ENCODE measurements around the gene NCAPH2. TPM values are rescaled to one million over a fixed set of nuclear protein-coding genes. Genes with fewer than 3 reads are reported as not detected.
"Not testable (repeated sequence)": the region's sequence is repeated elsewhere in the genome, so short reads cannot be mapped to it uniquely, and the experiment has no call there.

NCAPH2 gene
- total RNA-seq, 3 donors from 2014 or later (not counting 1 experiment from before 2014, with no cell fraction given), result 94.5 to 106 (median 104) TPM

GRCh38 chr22:50519151-50519550 is 11.1 kb downstream of the NCAPH2 start:
- Histone ChIP-seq H3K27me3 (ENCODE audit: control insufficient read depth, insufficient read depth, low read length) (no peaks in the 10 kb centered on the region), H3K4me1 (ENCODE audit: control insufficient read depth, insufficient read depth, low read length) (peaks cover 2% of the 10 kb centered on the region), H3K9me3 (ENCODE audit: control insufficient read depth, insufficient read depth, low read length) (no peaks in the 10 kb centered on the region), H3K27ac (ENCODE audit: low read length) (no peak overlapping the region), H3K4me3 (ENCODE audit: low read length) (no peak overlapping the region), H3K36me3 (ENCODE audit: control insufficient read depth, insufficient read depth, low read length) (peaks cover 54% of the 10 kb centered on the region)
- no peaks in the 10 kb centered on the region for H3K27me3 Mint-ChIP-seq (ENCODE audit: low read depth in 2 of 2)
- H3K4me3 Mint-ChIP-seq, result no peak overlapping the region
- H3K9me3 Mint-ChIP-seq, result no peaks in the 10 kb centered on the region
- whole genome bisulfite sequencing (ENCODE audit: insufficient coverage), result 98% methylated on average over 8 of the region's 8 CpGs
- ATAC-seq, result no peak
- no peaks in the 10 kb centered on the region for H3K36me3 Mint-ChIP-seq
- H3K4me1 Mint-ChIP-seq, result peaks cover 9 to 15% of the 10 kb centered on the region in 2 donors
- TF ChIP-seq CTCF (IDR thresholded peaks at IDR 0.05), result no peak
- no peak overlapping the region for H3K27ac Mint-ChIP-seq
- intact Hi-C loops (cut with micrococcal nuclease), result no loop called here
- DNase-seq, result no peak

GRCh38 chr22:50520184-50520583 is 12.2 kb downstream of the NCAPH2 start:
- H3K4me3 ChIP-seq (ENCODE audit: low read length); H3K9me3 ChIP-seq (ENCODE audit: control insufficient read depth, insufficient read depth, low read length); H3K36me3 Mint-ChIP-seq; H3K4me3 Mint-ChIP-seq; H3K27ac Mint-ChIP-seq; ATAC-seq; H3K27me3 ChIP-seq (ENCODE audit: control insufficient read depth, insufficient read depth, low read length); H3K9me3 Mint-ChIP-seq; H3K27ac ChIP-seq (ENCODE audit: low read length); H3K27me3 Mint-ChIP-seq (ENCODE audit: low read depth in 2 of 2); intact Hi-C loops (cut with micrococcal nuclease); DNase-seq: not testable (repeated sequence)
- WGBS (ENCODE audit: insufficient coverage), result 97% methylated on average over 8 of the region's 8 CpGs
- H3K4me1 Mint-ChIP-seq, result peaks cover 15 to 17% of the 10 kb centered on the region in 2 donors
- Histone ChIP-seq H3K4me1 (ENCODE audit: control insufficient read depth, insufficient read depth, low read length) (peaks cover 12% of the 10 kb centered on the region), H3K36me3 (ENCODE audit: control insufficient read depth, insufficient read depth, low read length) (peaks cover 54% of the 10 kb centered on the region)

- H3K4me3 Mint-ChIP-seq, result no peak overlapping the region
- ATAC-seq (no peak), DNase-seq (no peak)
- TF ChIP-seq CTCF (IDR thresholded peaks at IDR 0.05), result no peak
- Histone ChIP-seq H3K27me3 (ENCODE audit: control insufficient read depth, insufficient read depth, low read length) (no peaks in the 10 kb centered on the region), H3K4me1 (ENCODE audit: control insufficient read depth, insufficient read depth, low read length) (peaks cover 12% of the 10 kb centered on the region), H3K36me3 (ENCODE audit: control insufficient read depth, insufficient read depth, low read length) (peaks cover 54% of the 10 kb centered on the region), H3K4me3 (ENCODE audit: low read length) (no peak overlapping the region), H3K9me3 (ENCODE audit: control insufficient read depth, insufficient read depth, low read length) (no peaks in the 10 kb centered on the region), H3K27ac (ENCODE audit: low read length) (no peak overlapping the region)
- over 99% methylated on average over 12 of the region's 13 CpGs for WGBS (ENCODE audit: insufficient coverage)
- intact Hi-C loops (cut with micrococcal nuclease), result no loop called here
- H3K9me3 Mint-ChIP-seq, result no peaks in the 10 kb centered on the region
- no peak overlapping the region for H3K27ac Mint-ChIP-seq
- H3K27me3 Mint-ChIP-seq (ENCODE audit: low read depth in 2 of 2), result no peaks in the 10 kb centered on the region
- no peaks in the 10 kb centered on the region for H3K36me3 Mint-ChIP-seq
- peaks cover 12 to 13% of the 10 kb centered on the region in 2 donors for H3K4me1 Mint-ChIP-seq
Measured at GRCh38 chr22:50520826-50521453, 12.9 kb downstream of the NCAPH2 start.

- Mint-ChIP-seq H3K27me3 (ENCODE audit: low read depth in 2 of 2) (no peaks in the 10 kb centered on the region), H3K36me3 (no peaks in the 10 kb centered on the region), H3K27ac (no peak overlapping the region), H3K9me3 (no peaks in the 10 kb centered on the region), H3K4me3 (no peak overlapping the region), H3K4me1 (peaks cover 11% of the 10 kb centered on the region in 2 donors)
- DNase-seq (no peak), ATAC-seq (no peak)
- peaks cover 15% of the 10 kb centered on the region for H3K4me1 ChIP-seq (ENCODE audit: control insufficient read depth, insufficient read depth, low read length)
- WGBS (ENCODE audit: insufficient coverage), result 96% methylated on average over 10 of the region's 10 CpGs
- no peaks in the 10 kb centered on the region for H3K9me3 ChIP-seq (ENCODE audit: control insufficient read depth, insufficient read depth, low read length)
- intact Hi-C loops (cut with micrococcal nuclease), result no loop called here
- H3K27ac ChIP-seq (ENCODE audit: low read length), result no peak overlapping the region
- no peaks in the 10 kb centered on the region for H3K27me3 ChIP-seq (ENCODE audit: control insufficient read depth, insufficient read depth, low read length)
- H3K36me3 ChIP-seq (ENCODE audit: control insufficient read depth, insufficient read depth, low read length), result peaks cover 51% of the 10 kb centered on the region
- H3K4me3 ChIP-seq (ENCODE audit: low read length), result no peak overlapping the region
- no peak for TF ChIP-seq CTCF (IDR thresholded peaks at IDR 0.05)
Measured at GRCh38 chr22:50521710-50522109, 13.7 kb downstream of the NCAPH2 start.
